Activated naive CD4-positive, alpha-beta T cell treated with anti-CD3 and anti-CD28 coated beads for 36 hours (primary cell): ENCODE measurements around the gene GEMIN7. TPM values are rescaled to one million over a fixed set of nuclear protein-coding genes. Genes with fewer than 3 reads are reported as not detected.

Source experiments
- CTCF ChIA-PET: fragments of 350-600 bp; sonication (Branson Sonifier 250); formaldehyde crosslinking; loops from one replicate; lab custom pipeline; 2021; ENCODE audit warnings: antibody characterized with exemption; lab: Charles Lee
- DNase-seq: peaks from one replicate; pipeline ENCODE4 v3.0.0-alpha.2; 2020
- H3K27ac Mint-ChIP-seq: one replicate; pipeline ENCODE4 v1.8.0; 2021; ENCODE audit warnings: mild to moderate bottlenecking, mixed read lengths
- H3K27me3 Mint-ChIP-seq: one replicate; pipeline ENCODE4 v1.8.0; 2021; ENCODE audit warnings: low read depth, mixed read lengths
- H3K36me3 Mint-ChIP-seq: one replicate; pipeline ENCODE4 v1.8.0; 2021; ENCODE audit warnings: low read depth, mixed read lengths
- H3K4me1 Mint-ChIP-seq: one replicate; pipeline ENCODE4 v1.8.0; 2021; ENCODE audit warnings: low read depth, mixed read lengths
- H3K4me3 Mint-ChIP-seq: one replicate; pipeline ENCODE4 v1.8.0; 2021; ENCODE audit warnings: mild to moderate bottlenecking, moderate library complexity, mixed read lengths
- H3K9me3 Mint-ChIP-seq: one replicate; pipeline ENCODE4 v1.8.0; 2021; ENCODE audit warnings: mixed read lengths
- intact Hi-C: fragments of 100-400 bp; cut with micrococcal nuclease; formaldehyde crosslinking; loops from one replicate; pipeline ENCODE4 v1.15.1; 2023
- total RNA-seq, 2 experiments: library from RNA; stranded (reverse); gene quantifications; one replicate each; pipeline ENCODE4 v1.2.3, GENCODE V29; 2021

GEMIN7 gene
- total RNA-seq, 2 experiments from 2014 or later, result 14.7 to 15.4 TPM

- DNase-seq, result no peak
- CTCF ChIA-PET, result no interaction called here
- Mint-ChIP-seq H3K9me3 (peaks cover 2% of the 10 kb centered on the region), H3K27ac (peak overlapping the region; percentile 20), H3K27me3 (no peaks in the 10 kb centered on the region), H3K4me3 (peak overlapping the region; percentile 93), H3K36me3 (peaks cover 13% of the 10 kb centered on the region), H3K4me1 (peaks cover 55% of the 10 kb centered on the region)
- intact Hi-C loops, result no loop called here
Measured at GRCh38 chr19:45094137-45094536, 15.1 kb downstream of the GEMIN7 start.

DNA sequence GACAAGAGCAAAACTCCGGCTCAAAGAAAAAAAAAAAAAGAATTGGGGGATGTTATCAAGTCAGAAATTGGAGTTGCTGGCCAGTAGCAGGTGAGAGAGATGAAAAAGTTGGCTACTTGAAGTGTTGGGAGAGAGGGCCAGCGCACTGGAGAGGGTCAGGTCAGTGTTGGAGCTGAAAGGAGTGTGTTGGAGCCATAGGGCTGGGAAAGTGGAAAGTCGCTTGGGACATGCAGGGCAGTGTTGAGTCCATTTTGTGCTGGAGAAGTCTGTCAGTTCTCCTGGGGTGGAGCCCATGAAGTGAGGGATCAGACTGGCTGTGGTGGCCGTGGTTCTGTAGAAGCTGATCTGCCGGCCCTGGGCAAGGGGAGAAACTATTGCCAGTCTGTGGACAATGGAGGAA, 15.6 kb downstream of the GEMIN7 start:
- H3K27ac Mint-ChIP-seq, result no peak overlapping the region
- intact Hi-C loops, result no loop called here
- peak overlapping the region; percentile 93 for H3K4me3 Mint-ChIP-seq
- no peaks in the 10 kb centered on the region for H3K27me3 Mint-ChIP-seq
- DNase-seq, result no peak
- peaks cover 57% of the 10 kb centered on the region for H3K4me1 Mint-ChIP-seq
- CTCF ChIA-PET, result interaction anchor here (0.5 kb wide), 1 partner anchor 197 kb away, joined by 3 read pairs; no protein-coding TSS in a partner anchor
- H3K9me3 Mint-ChIP-seq, result peaks cover 2% of the 10 kb centered on the region
- H3K36me3 Mint-ChIP-seq, result peaks cover 13% of the 10 kb centered on the region

DNA sequence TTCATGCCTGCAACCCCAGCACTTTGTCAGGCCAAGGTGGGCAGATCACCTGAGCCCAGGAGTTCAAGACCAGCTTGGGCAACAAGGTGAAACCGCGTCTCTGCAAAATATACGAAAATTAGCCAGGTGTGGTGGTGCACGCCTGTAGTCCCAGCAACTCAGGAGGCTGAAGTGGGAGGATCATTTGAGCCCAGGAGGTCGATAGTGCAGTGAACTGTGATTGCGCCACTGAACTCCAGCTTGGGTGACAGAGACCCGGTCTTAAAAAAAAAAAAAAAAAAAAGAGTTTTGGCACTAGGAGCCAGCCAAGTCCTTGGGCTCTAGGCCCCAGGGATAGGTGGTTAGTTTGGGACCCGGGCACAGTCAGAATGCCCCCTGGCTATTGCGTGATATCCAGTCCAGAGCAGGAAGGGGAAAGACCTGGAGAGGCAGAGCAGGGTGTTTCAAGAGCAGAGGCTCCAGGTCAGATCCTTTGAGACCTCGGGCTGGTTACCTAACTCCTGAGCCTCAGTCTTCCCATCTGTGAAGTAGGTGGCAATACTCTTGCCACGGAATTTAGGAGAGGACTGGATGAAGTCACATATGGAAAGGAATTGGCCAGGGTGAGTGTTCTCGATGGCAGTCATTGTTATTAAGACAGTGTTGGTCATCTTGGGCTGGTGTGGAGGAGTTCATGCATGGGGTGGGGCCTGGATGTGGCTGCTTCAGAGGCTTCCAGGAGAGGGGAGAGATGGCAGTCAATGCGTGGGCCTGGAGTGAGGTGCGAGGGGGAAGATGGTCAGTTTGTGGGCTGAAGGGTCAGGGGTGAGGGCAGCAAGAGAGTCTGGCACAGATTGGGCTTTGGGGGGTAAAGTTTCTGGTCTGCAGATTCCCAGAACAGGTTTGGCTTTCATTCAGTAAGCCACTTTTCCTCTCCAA, 16.7 kb downstream of the GEMIN7 start:
- no peak overlapping the region for H3K27ac Mint-ChIP-seq
- no peaks in the 10 kb centered on the region for H3K27me3 Mint-ChIP-seq
- CTCF ChIA-PET, result interaction anchor here (0.5 kb wide), 1 partner anchor 198 kb away, joined by 3 read pairs; no protein-coding TSS in a partner anchor
- intact Hi-C loops, result no loop called here
- H3K4me3 Mint-ChIP-seq, result no peak overlapping the region
- H3K9me3 Mint-ChIP-seq, result peaks cover 2% of the 10 kb centered on the region
- DNase-seq, result no peak
- peaks cover 10% of the 10 kb centered on the region for H3K36me3 Mint-ChIP-seq
- H3K4me1 Mint-ChIP-seq, result peaks cover 58% of the 10 kb centered on the region

DNA sequence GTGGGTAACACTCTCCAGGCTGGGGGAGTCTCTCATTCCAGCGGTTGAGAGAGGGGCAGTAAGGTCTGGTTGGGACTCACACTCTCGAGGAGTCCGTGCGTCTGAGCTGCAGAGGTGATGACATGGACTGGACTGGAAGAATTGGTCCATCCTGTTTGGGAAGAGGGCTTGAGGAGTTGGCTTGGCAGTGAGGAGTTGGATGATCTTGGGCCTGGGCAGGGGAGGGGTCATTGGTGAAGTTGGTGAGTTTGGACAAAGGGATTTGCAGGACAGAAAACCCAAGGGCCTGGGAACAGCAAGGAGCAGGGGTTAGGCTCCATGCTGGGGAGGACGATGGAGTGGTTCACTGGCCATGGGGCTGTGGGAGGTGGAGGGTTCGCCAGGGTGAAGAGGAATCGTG, 17.6 kb downstream of the GEMIN7 start:
- intact Hi-C loops, result no loop called here
- Mint-ChIP-seq H3K36me3 (peaks cover 2% of the 10 kb centered on the region), H3K27me3 (no peaks in the 10 kb centered on the region), H3K4me1 (peaks cover 55% of the 10 kb centered on the region), H3K9me3 (no peaks in the 10 kb centered on the region), H3K27ac (no peak overlapping the region), H3K4me3 (no peak overlapping the region)
- CTCF ChIA-PET, result no interaction called here
- no peak for DNase-seq

DNA sequence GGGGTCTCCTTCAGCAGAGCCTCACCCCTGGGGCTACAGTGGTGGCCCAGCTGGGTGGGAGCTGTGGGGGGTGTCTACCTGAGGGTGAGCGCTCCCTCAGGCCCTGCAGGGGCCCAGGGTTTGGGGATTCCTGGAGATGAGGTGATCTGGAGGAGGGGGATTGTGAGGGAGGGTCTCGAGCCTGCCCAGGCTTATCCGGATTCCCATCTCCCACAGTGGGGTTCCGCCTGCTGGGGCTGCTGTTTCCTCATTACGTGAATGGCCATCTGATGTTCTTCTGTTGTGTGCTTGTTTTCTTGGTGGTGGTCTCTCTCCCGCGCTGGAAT, 18.4 kb downstream of the GEMIN7 start:
- H3K36me3 Mint-ChIP-seq, result peaks cover 2% of the 10 kb centered on the region
- H3K4me3 Mint-ChIP-seq, result no peak overlapping the region
- H3K27me3 Mint-ChIP-seq, result no peaks in the 10 kb centered on the region
- intact Hi-C loops, result no loop called here
- H3K9me3 Mint-ChIP-seq, result no peaks in the 10 kb centered on the region
- H3K27ac Mint-ChIP-seq, result no peak overlapping the region
- CTCF ChIA-PET, result interaction anchor here (1.3 kb wide), 1 partner anchor 38 kb away, joined by 4 read pairs; no protein-coding TSS in a partner anchor
- no peak for DNase-seq
- H3K4me1 Mint-ChIP-seq, result peaks cover 59% of the 10 kb centered on the region

DNA sequence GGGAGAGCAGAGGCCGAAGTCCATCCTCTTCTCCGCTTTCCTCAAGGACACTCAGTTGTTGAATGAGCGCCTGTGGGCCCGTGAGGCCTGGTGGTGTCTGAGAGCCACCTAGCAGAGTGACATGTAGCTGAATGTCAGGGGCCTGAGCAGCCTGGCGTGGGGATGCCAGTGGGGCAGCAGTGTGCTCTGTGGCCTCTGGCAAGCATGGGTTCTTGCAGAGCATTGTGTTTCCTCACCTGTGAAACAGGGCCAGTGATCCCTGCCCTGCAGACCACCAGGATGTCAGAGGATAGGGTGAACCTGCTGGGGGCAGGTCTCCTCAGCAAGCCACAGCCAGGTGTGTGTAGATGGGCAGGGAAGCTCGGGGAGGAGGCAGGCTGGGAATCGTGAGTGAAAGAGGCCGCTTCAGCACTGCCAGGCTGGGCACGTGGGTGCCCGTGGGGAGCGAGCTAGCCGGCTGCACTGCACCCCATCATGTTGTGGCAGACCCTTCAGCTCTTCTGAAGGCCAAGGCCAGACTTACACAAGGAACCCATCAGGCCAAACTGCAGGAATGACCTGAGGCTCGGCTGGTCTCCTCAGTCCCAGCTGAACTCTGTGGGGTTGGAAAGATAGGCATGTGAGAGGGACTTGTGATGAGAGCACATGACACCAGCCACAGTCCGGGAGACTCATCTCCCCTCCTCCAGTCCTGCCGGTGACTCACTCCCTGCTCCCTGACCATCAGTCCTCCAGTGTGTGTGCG, 18.9 kb downstream of the GEMIN7 start:
- CTCF ChIA-PET, result interaction anchor here (1.3 kb wide), 1 partner anchor 38 kb away, joined by 4 read pairs; no protein-coding TSS in a partner anchor
- no peak overlapping the region for H3K27ac Mint-ChIP-seq

DNA sequence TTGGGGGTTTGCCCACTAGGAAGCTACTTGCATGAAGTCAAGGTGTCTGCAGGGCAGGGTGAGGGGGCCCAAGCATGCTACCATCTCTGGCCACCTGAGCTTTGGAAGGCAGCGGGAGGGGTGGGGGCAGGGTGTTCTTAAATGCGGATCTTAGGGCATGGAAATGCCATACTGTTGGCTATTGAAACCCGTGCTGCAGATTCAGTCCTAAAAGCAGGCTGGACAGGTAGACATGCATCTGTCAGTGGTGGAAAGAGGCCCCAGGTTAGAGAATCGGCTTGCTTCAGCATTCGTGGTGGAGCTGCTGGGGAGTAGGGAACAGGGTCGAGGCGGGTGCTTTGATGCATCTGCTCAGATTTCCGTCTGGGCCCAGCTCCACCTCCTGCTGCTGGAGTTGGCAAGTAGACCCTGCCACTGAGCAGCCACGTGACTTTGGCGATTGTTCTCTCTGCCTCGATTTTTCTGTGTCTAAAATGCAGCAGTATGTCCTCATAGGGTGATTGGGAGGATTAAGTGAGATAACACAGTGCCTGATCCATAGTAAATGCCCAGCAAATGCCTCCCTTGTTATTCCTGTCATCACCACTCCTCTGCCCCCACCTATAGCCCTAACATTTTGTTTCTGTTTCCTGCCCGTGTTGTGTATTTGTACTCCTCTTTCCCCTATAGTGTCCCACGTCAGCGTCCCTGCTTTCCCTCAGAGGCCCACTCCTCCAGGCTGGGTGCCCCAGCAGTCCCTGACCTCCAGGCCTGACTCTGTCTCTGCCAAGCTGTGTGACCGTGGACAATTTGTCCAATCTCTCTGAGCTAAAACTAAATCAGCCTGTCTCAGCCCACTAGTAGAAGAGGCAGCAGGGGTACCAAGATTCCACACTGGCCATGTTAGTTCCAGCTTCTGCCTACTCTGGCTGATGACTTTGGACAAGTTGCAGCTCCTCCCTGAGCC, 19.7 kb downstream of the GEMIN7 start:
- CTCF ChIA-PET, result interaction anchor here (1.2 kb wide), 1 partner anchor 39 kb away, joined by 4 read pairs; no protein-coding TSS in a partner anchor
- peaks cover 69% of the 10 kb centered on the region for H3K4me1 Mint-ChIP-seq
- no peak for DNase-seq
- H3K27me3 Mint-ChIP-seq, result no peaks in the 10 kb centered on the region
- intact Hi-C loops, result no loop called here
- peak overlapping the region; percentile 27 for H3K27ac Mint-ChIP-seq
- no peak overlapping the region for H3K4me3 Mint-ChIP-seq
- H3K9me3 Mint-ChIP-seq, result no peaks in the 10 kb centered on the region
- peaks cover 2% of the 10 kb centered on the region for H3K36me3 Mint-ChIP-seq

More for the DNA sequence above, 18.9 kb downstream of the GEMIN7 start:
- peaks cover 2% of the 10 kb centered on the region for H3K36me3 Mint-ChIP-seq
- DNase-seq, result no peak
- H3K4me3 Mint-ChIP-seq, result no peak overlapping the region
- intact Hi-C loops, result no loop called here
- H3K9me3 Mint-ChIP-seq, result no peaks in the 10 kb centered on the region
- H3K27me3 Mint-ChIP-seq, result no peaks in the 10 kb centered on the region
- H3K4me1 Mint-ChIP-seq, result peaks cover 65% of the 10 kb centered on the region

DNA sequence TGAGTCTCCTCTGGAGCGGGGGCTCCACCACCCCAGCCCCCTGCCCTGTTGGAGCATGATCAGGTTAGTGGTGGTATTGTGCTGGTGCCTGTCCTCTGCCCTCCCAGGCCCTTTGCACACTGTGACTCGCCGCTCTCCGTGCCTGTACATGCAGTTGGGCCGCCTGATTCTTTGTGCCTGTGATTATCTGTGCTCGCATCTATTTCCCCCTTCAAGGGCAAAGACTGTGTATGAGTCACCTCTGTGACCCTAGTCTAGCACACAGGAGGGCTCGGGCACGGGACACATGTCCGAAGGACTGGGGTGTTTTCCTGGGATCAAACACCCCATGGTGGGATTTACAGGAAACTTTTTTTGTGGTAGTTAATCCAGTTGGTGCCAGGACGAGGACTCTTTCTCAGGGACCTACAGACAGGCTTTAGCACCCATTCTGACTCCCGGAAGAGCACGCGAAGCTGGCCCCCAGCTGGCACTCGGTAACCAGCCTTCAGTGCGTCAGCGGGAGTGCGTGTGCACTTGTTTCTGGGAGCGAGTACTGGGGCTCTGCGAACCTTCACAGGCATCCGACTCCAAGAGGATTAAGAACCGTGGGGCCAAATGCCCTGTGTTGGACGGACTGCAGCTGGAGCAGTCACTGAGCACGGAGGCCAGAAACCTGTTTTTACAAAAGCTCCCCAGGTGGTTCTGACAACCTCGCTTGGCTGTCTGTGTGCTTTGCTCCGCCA, 20.6 kb downstream of the GEMIN7 start:
- Mint-ChIP-seq H3K36me3 (peaks cover 2% of the 10 kb centered on the region), H3K27ac (no peak overlapping the region)
- CTCF ChIA-PET, result interaction anchor here (1.2 kb wide), 1 partner anchor 40 kb away, joined by 4 read pairs; no protein-coding TSS in a partner anchor

GRCh38 chr19:45100201-45100600, 21.1 kb downstream of the GEMIN7 start:
- H3K36me3 Mint-ChIP-seq, result peaks cover 2% of the 10 kb centered on the region
- no peaks in the 10 kb centered on the region for H3K27me3 Mint-ChIP-seq
- H3K27ac Mint-ChIP-seq, result no peak overlapping the region
- no peak overlapping the region for H3K4me3 Mint-ChIP-seq
- CTCF ChIA-PET, result no interaction called here
- no peaks in the 10 kb centered on the region for H3K9me3 Mint-ChIP-seq
- DNase-seq, result no peak
- intact Hi-C loops, result no loop called here
- H3K4me1 Mint-ChIP-seq, result peaks cover 70% of the 10 kb centered on the region

More for the DNA sequence above, 20.6 kb downstream of the GEMIN7 start:
- Mint-ChIP-seq H3K27me3 (no peaks in the 10 kb centered on the region), H3K4me1 (peaks cover 69% of the 10 kb centered on the region), H3K4me3 (no peak overlapping the region), H3K9me3 (no peaks in the 10 kb centered on the region)
- DNase-seq, result no peak
- intact Hi-C loops, result no loop called here

GRCh38 chr19:45100846-45101252, 21.8 kb downstream of the GEMIN7 start:
- Mint-ChIP-seq H3K27me3 (no peaks in the 10 kb centered on the region), H3K27ac (no peak overlapping the region), H3K4me3 (no peak overlapping the region), H3K9me3 (no peaks in the 10 kb centered on the region), H3K4me1 (peaks cover 67% of the 10 kb centered on the region), H3K36me3 (peaks cover 2% of the 10 kb centered on the region)
- CTCF ChIA-PET, result no interaction called here
- intact Hi-C loops, result no loop called here
- DNase-seq, result no peak

GRCh38 chr19:45101806-45102205, 22.7 kb downstream of the GEMIN7 start:
- no peaks in the 10 kb centered on the region for H3K27me3 Mint-ChIP-seq
- peaks cover 58% of the 10 kb centered on the region for H3K4me1 Mint-ChIP-seq
- no peaks in the 10 kb centered on the region for H3K9me3 Mint-ChIP-seq
- CTCF ChIA-PET, result no interaction called here
- DNase-seq, result no peak
- H3K36me3 Mint-ChIP-seq, result no peaks in the 10 kb centered on the region
- no peak overlapping the region for H3K4me3 Mint-ChIP-seq
- no peak overlapping the region for H3K27ac Mint-ChIP-seq
- intact Hi-C loops, result no loop called here
